ENCODE measurements around the gene TRAF2.

DNA sequence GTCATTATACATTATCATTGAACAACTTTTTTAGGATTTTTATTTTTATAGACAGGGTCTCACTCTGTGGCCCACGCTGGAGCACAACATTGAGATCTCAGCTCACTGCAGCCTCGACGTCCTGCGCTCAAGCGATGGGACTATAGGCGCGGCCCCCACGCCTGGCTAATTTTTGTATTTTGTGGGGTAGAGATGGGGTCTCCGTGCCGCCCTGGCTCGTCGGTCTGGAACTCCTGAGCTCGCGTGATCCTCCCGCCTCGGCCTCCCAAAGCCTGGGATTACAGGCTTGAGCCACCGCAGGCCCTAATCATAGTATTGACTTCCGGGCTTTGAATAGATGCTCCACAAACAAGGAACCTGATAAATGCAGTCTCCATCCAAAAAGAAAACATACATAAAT is 18.8 kb upstream of the TRAF2 start:
- TF ChIP-seq, protein P1, sequence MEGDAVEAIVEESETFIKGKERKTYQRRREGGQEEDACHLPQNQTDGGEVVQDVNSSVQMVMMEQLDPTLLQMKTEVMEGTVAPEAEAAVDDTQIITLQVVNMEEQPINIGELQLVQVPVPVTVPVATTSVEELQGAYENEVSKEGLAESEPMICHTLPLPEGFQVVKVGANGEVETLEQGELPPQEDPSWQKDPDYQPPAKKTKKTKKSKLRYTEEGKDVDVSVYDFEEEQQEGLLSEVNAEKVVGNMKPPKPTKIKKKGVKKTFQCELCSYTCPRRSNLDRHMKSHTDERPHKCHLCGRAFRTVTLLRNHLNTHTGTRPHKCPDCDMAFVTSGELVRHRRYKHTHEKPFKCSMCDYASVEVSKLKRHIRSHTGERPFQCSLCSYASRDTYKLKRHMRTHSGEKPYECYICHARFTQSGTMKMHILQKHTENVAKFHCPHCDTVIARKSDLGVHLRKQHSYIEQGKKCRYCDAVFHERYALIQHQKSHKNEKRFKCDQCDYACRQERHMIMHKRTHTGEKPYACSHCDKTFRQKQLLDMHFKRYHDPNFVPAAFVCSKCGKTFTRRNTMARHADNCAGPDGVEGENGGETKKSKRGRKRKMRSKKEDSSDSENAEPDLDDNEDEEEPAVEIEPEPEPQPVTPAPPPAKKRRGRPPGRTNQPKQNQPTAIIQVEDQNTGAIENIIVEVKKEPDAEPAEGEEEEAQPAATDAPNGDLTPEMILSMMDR (conservative IDR thresholded peaks at IDR 0.05; ENCODE audit: low read depth, low read length): no peak
- no peak for TF ChIP-seq EZH2 (IDR thresholded peaks at IDR 0.05; ENCODE audit: borderline replicate concordance, low read depth, low read length, poor library complexity, severe bottlenecking)
